ENCODE data around the gene ZFAND3. TPM values are rescaled to one million over a fixed set of nuclear protein-coding genes. Genes with fewer than 3 reads are reported as not detected.

Gene ZFAND3
- total and polyA plus RNA-seq, 9 donors, result 16.6 to 220 (median 51.9) TPM

GRCh38 chr6:37793067-37793466, 26.5 kb upstream of the ZFAND3 start:
- TF ChIP-seq CTCF (IDR thresholded peaks at IDR 0.05) (no peak), POLR2A (IDR thresholded peaks at IDR 0.05) (no peak), EP300 (IDR thresholded peaks at IDR 0.05) (no peak)
- 79 to 85% (median 83%) methylated on average over 6 of the region's 6 CpGs for WGBS, 3 donors
- DNase-seq, result no peak
- Histone ChIP-seq H3K27me3 (no peaks in the 10 kb centered on the region), H3K9me3 (no peaks in the 10 kb centered on the region), H3K4me3 (no peak overlapping the region), H3K27ac (no peak overlapping the region), H3K36me3 (no peaks in the 10 kb centered on the region), H3K4me1 (ENCODE audit: insufficient read depth) (peaks cover 6% of the 10 kb centered on the region)
- intact Hi-C loops (cut with DNase I), result loop anchor here in 1 of 4 donors (10.0 kb wide), 1 partner anchor 702 kb away; no protein-coding TSS in a partner anchor

- H3K4me1 ChIP-seq (ENCODE audit: insufficient read depth), result peaks cover 6% of the 10 kb centered on the region
- no peaks in the 10 kb centered on the region for H3K9me3 ChIP-seq
- TF ChIP-seq CTCF (IDR thresholded peaks at IDR 0.05), result no peak
- TF ChIP-seq EP300 (IDR thresholded peaks at IDR 0.05), result no peak
- TF ChIP-seq POLR2A (IDR thresholded peaks at IDR 0.05), result no peak
- no peak for DNase-seq
- no peak overlapping the region for H3K4me3 ChIP-seq
- H3K27me3 ChIP-seq, result no peaks in the 10 kb centered on the region
- H3K27ac ChIP-seq, result no peak overlapping the region
- no peaks in the 10 kb centered on the region for H3K36me3 ChIP-seq
- intact Hi-C loops (cut with DNase I), result loop anchor here in 1 of 4 donors (10.0 kb wide), 1 partner anchor 700 kb away; no protein-coding TSS in a partner anchor
- WGBS, 3 donors, result 0 to 43% (median 25%) methylated on average over 1 of the region's 1 CpG
Observed at GRCh38 chr6:37794825-37795224, 24.7 kb upstream of the ZFAND3 start.

GRCh38 chr6:37798436-37799262, 20.9 kb upstream of the ZFAND3 start:
- intact Hi-C loops (cut with DNase I), result loop anchor here in 1 of 4 donors (10.0 kb wide), 1 partner anchor 696 kb away; no protein-coding TSS in a partner anchor
- 83 to 86% (median 84%) methylated on average over 11 of the region's 11 CpGs for WGBS, 3 donors
- TF ChIP-seq EP300 (IDR thresholded peaks at IDR 0.05), result no peak
- no peak for TF ChIP-seq POLR2A (IDR thresholded peaks at IDR 0.05)
- TF ChIP-seq CTCF (IDR thresholded peaks at IDR 0.05), result no peak

GRCh38 chr6:37799263-37799644, 20.3 kb upstream of the ZFAND3 start:
- Histone ChIP-seq H3K27me3 (no peaks in the 10 kb centered on the region), H3K27ac (no peak overlapping the region), H3K4me3 (no peak overlapping the region), H3K9me3 (no peaks in the 10 kb centered on the region), H3K36me3 (no peaks in the 10 kb centered on the region), H3K4me1 (ENCODE audit: insufficient read depth) (no peaks in the 10 kb centered on the region)
- intact Hi-C loops (cut with DNase I), result loop anchor here in 1 of 4 donors (10.0 kb wide), 1 partner anchor 696 kb away; no protein-coding TSS in a partner anchor
- no peak for DNase-seq
- WGBS, 3 donors, result 58 to 78% (median 63%) methylated on average over 5 of the region's 5 CpGs
- TF ChIP-seq CTCF (IDR thresholded peaks at IDR 0.05), result no peak

More at GRCh38 chr6:37798436-37799262, 20.9 kb upstream of the ZFAND3 start:
- no peak for DNase-seq
- Histone ChIP-seq H3K4me1 (ENCODE audit: insufficient read depth) (no peaks in the 10 kb centered on the region), H3K9me3 (no peaks in the 10 kb centered on the region), H3K27me3 (no peaks in the 10 kb centered on the region), H3K36me3 (no peaks in the 10 kb centered on the region), H3K4me3 (no peak overlapping the region), H3K27ac (no peak overlapping the region)
